WI38 (cell line): ENCODE data around the gene NDUFV3.
A peak's percentile ranks its signal among the peaks of the same experiment; 100 is the strongest.
"Not testable (repeated sequence)": the region's sequence is repeated elsewhere in the genome, so short reads cannot be mapped to it uniquely, and the experiment has no call there.

Experiments used
- H3K4me3 ChIP-seq: 2 replicates; pipeline ENCODE4 v1.5.1; 2011; ENCODE audit warnings: low read depth, mild to moderate bottlenecking, control low read depth, low read length
- TF ChIP-seq, protein P1 (sequence below): IDR thresholded peaks from 2 replicates; pipeline ENCODE4 v1.5.1; 2012; ENCODE audit warnings: low read depth, mild to moderate bottlenecking, control low read depth, low read length

NDUFV3 gene

DNA sequence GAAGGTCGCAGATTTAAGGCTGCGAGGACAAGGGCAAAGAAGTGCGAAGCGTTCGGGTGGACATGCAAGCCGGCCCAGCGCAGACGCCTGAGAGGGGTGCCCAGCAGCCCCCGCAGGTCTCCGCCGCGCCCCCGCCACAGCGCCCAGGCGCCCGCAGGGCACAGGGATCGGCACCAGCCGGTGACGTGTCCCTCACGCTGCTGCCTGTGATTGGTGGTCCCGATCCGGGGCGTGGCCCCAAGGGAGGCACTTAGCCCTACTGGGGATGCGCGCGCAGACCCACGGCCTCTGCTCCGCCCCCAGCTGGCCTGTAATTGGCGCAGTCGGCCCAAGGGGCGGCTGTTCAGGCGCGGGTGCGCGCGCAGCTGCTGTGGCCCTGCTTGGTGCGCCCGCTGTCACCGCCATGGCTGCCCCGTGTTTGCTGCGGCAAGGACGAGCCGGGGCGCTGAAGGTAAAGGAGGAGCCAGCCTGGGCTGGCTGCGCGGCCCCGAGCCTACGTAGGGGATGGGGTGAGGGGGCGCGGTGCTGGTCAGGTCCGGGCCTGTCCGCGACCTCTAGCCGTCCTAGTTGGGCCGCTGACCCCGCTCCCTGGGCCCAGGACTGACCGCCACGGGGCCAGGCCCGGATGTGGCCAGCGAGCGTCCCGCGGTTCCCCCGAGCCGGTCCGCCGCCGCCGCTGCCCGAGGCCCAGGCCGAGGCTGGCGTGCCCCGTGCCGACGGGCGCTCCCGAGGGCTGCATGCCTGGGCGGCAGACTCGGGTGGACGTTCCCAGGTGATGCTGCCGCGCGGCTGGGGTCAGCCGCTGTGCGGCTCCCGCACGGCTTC is at the start of gene NDUFV3:
Gene NDUFV3 (plus strand): TSS at position 379 of the 825 bp plus-strand sequence. CDS start 25 bp downstream, at position 404.
- peak within 1 kb of the TSS; percentile 95 for H3K4me3 ChIP-seq
- TF ChIP-seq, protein P1, sequence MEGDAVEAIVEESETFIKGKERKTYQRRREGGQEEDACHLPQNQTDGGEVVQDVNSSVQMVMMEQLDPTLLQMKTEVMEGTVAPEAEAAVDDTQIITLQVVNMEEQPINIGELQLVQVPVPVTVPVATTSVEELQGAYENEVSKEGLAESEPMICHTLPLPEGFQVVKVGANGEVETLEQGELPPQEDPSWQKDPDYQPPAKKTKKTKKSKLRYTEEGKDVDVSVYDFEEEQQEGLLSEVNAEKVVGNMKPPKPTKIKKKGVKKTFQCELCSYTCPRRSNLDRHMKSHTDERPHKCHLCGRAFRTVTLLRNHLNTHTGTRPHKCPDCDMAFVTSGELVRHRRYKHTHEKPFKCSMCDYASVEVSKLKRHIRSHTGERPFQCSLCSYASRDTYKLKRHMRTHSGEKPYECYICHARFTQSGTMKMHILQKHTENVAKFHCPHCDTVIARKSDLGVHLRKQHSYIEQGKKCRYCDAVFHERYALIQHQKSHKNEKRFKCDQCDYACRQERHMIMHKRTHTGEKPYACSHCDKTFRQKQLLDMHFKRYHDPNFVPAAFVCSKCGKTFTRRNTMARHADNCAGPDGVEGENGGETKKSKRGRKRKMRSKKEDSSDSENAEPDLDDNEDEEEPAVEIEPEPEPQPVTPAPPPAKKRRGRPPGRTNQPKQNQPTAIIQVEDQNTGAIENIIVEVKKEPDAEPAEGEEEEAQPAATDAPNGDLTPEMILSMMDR, result no peak

DNA sequence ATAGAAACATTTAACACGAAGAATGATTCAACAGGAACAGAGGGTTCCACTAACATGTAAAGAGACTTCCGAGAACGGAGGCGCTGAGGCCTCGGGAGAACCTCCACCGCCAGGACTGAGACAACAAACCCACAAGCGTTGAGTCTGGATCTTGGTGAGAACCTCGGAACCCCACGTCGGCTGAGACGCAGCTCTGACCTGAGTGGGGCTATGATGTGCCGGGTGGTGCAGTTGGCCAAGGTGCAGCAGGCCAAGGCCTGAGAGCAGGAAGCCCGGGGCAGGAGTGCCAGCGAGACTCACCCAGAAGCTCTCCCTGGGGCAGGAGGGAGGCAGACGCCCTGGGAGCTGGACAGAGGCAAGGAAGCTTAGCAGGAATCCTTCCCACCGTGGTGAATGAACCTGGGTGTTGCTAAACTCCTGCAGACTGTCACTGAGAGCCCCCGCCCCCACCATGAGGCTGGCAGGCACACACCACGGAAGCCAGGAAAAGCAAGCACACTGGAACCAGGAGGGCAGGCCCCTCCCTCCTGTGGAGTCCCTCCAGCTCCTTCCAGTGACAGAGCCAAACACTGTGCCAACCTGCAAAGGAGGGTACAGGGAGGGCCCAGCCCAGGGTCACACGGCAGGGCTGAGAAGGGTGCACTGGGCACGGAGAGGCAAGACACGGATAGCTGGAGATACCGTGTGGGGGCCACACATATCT is 48.5 kb upstream of the NDUFV3 start:
- TF ChIP-seq, protein P1, result no peak
- H3K4me3 ChIP-seq, result no peak overlapping the region

DNA sequence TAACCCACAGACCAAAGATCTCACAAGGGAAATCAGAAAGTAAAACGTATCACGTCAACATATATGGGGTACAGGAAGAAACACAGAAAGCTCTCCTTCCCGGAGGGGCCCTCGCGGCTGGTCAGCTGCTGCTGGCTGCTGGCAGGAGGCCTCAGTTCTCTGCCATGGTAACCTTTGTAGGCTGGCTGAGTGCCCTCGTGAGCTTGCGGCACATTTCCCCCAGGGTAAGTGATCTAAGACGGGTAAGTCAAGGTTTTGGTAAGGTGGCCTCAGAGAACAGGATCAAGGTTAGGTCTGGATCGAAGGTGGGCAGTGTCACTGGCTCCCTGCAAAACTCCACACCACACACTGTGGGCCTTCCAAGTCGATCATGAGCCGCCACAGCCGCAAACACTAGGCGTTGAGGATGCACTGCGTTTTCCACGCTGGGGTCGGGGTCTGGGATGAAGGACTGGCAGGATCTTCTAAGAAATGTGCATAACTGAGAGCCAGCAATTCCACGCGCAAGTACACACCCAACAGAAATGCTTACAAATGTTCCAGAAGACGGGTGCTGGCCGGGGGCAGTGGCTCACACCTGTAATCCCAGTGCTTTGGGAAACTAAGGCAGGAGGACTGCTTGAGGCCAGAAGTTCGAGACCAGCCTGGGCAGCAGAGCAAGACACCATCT is 47.7 kb upstream of the NDUFV3 start:
- TF ChIP-seq, protein P1, result no peak

DNA sequence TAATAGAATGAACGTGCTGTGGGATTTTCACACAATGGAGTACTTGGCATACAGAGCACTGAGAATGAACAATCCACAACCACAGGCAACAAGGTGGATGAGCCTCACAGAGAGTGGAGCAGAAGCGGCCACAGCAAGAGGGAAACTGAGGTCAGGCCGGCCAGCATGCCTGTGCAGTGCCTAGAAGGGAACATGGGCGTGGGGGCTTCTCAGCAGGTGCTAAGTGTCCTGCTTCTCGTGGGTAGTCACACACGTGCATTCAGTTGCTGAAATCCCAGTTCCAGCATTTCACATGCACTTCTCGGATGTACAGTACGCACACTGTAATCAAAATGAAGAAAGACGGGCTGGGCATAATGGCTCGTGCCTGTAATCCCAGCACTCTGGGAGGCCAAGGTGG is 46.9 kb upstream of the NDUFV3 start:
- TF ChIP-seq, protein P1, result no peak
- no peak overlapping the region for H3K4me3 ChIP-seq

More for the DNA sequence above, 47.7 kb upstream of the NDUFV3 start:
- H3K4me3 ChIP-seq, result no peak overlapping the region

DNA sequence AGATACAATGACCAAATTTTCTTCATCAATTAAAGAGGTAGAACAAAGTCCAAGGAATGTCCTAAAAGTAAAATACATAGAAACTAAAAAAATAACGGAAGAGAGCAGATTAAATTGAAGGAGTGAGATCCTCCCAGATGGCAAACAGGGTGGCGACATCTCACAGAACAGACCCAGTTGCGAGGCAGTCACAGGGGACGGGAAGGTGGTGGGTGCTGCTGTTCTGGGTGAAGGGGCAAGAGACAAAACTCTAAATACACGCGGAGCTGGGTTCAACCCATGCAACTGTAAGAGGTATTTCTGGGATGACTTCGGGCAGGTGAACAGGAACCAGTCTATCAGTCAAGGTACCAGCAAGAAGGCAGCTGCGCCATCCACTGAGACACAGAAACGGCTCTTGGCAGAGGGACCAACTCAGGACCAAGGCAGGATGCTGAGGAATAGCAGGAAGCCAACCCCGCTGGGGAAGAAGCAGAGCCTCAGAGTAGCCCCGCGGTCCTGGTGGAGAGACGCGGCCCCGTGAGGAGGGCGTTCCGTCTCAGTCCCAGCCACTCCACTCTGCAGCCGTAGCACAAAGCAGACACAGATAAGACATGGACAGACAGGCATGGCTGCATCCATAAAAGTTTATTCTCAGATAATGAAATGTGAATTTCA is 45.9 kb upstream of the NDUFV3 start:
- H3K4me3 ChIP-seq, result no peak overlapping the region
- TF ChIP-seq, protein P1, result no peak

DNA sequence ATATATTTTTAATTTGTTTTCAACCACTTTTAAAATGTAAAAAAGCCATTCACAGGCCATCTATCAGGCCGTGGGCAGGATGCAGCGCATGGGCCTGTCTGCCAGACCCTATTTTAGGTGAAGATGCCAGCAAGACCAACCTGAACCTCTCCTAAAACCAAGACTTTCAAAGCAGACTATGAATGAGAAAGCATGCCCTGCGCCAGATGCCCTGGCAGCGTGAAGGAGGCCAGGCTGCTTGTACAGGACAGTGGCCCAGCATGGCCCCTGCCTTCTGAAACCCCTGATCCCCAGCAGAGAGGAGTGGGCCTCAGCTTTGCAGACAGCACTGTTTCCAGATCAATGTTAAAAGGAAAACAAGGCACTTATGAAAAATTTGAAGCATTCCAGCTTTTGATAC is 45.4 kb upstream of the NDUFV3 start:
- TF ChIP-seq, protein P1, result no peak
- H3K4me3 ChIP-seq, result no peak overlapping the region

DNA sequence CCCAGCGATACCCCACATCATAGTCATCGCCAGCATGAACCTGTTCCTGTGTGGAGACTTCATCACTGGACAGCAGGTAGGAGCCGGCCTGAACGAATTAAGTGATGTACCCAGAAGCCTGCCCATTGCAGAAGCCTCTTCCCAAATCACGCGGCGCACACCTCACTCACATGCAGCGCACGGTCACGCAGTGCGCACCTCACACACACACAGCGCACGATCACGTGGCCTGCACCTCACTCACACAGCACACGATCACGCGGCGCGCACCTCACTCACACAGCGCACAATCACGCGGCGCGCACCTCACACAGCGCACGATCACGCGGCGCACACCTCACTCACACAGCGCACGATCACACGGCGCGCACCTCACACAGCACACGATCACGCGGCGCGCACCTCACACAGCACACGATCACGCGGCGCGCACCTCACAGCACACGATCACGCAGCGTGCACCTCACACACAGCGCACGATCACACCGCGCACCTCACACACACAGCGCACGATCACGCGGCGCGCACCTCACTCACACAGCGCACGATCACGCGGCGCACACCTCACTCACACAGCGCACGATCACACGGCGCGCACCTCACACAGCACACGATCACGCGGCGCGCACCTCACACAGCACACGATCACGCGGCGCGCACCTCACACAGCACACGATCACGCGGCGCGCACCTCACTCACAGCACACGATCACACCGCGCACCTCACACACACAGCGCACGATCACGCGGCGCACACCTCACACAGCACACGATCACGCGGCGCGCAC is 44.8 kb upstream of the NDUFV3 start:
- not testable (repeated sequence) for H3K4me3 ChIP-seq
